H1 (cell line): ENCODE results near the gene BMF. TPM values are rescaled to one million over a fixed set of nuclear protein-coding genes. Genes with fewer than 3 reads are reported as not detected.

ENCODE experiments used
- E2F6 ChIP-seq: IDR thresholded peaks from 2 replicates; pipeline ENCODE4 v1.6.1; 2012; ENCODE audit warnings: inconsistent platforms
- HDAC6 ChIP-seq: IDR thresholded peaks from one replicate; pipeline ENCODE4 v1.7.1; 2012; ENCODE audit warnings: low read depth, mild to moderate bottlenecking, inconsistent platforms, low read length, moderate library complexity
- polyA plus RNA-seq, 7 experiments: library from polyadenylated mRNA; depleted of rRNA in 3 of 7; stranded (reverse) in 5 of 7; unstranded in 2 of 7; fragments of >200 nt in 5 of 7; fragments of 200-250 nt in 2 of 7; gene quantifications; 1 replicate in 5 of 7; 2 replicates in 1 of 7; 4 replicates in 1 of 7; pipeline versions ENCODE4 v1.2.1 to v1.2.3, GENCODE V29; 2011 to 2013; ENCODE audit warnings: missing spikeins in 2 of 7, mixed read lengths in 2 of 7
- total RNA-seq: library from RNA; stranded (reverse); fragmentation: NEBNext Ultra II Directional; extraction: Animal tissue kit (Norgen Biotek cat#: 25700); gene quantifications from 2 replicates; pipeline ENCODE4 v1.2.1, GENCODE V29; 2021

The BMF gene
- total and polyA plus RNA-seq, 2 of the 8 experiments (the other 6 are each of a cell fraction or from before 2014, with no cell fraction given): 21.2 to 24.2 TPM

GRCh38 chr15:40155270-40155910, 46.7 kb upstream of the BMF start (continued):
- TF ChIP-seq E2F6 (peak; percentile 2; the same call in 1 of the 2 replicates), HDAC6 (no peak)
